SK-N-SH (cell line): ENCODE data around the gene HPCAL1.

Source experiments
- CHD2 ChIP-seq: fragments of 150-350 bp; IDR thresholded peaks from 2 replicates; pipeline ENCODE4 v1.6.1; 2018; ENCODE audit warnings: low read length; ENCODE audit not compliant: partially characterized antibody
- CTCF ChIP-seq: fragments of 200-600 bp; sonication (generic); IDR thresholded peaks from 2 replicates; pipeline ENCODE4 v1.6.1; 2017; ENCODE audit warnings: antibody characterized with exemption, mild to moderate bottlenecking, moderate library complexity
- ELF1 ChIP-seq: IDR thresholded peaks from 2 replicates; pipeline ENCODE4 v1.4.0; 2012
- EP300 ChIP-seq, 2 experiments: IDR thresholded peaks; 2 replicates each; pipeline versions ENCODE4 v1.4.0 to v1.6.1; 2012; ENCODE audit warnings: borderline replicate concordance in 1 of 2, low read depth in 1 of 2, low read length in 1 of 2
- EZH2phosphoT487 ChIP-seq: fragments of 200-600 bp; sonication (generic); IDR thresholded peaks from 2 replicates; pipeline ENCODE4 v1.6.1; 2017; ENCODE audit warnings: low read depth, mixed run types, mild to moderate bottlenecking, antibody characterized with exemption, moderate library complexity, borderline replicate concordance
- JUND ChIP-seq: IDR thresholded peaks from 2 replicates; pipeline ENCODE4 v1.4.0; 2012
- POLR2AphosphoS5 ChIP-seq: IDR thresholded peaks from 2 replicates; pipeline ENCODE4 v1.6.1; 2012; ENCODE audit warnings: low read depth, low read length
- SIN3A ChIP-seq: IDR thresholded peaks from 2 replicates; pipeline ENCODE4 v1.6.1; 2012; ENCODE audit warnings: low read depth, mild to moderate bottlenecking, low read length, moderate library complexity, borderline replicate concordance
- TEAD4 ChIP-seq: IDR thresholded peaks from 2 replicates; pipeline ENCODE4 v1.4.0; 2012; ENCODE audit warnings: mild to moderate bottlenecking, borderline replicate concordance; ENCODE audit not compliant: insufficient read depth
- USF1 ChIP-seq: IDR thresholded peaks from 2 replicates; pipeline ENCODE4 v1.4.0; 2012; ENCODE audit warnings: low read depth, borderline replicate concordance
- TF ChIP-seq, protein P1 (sequence below): IDR thresholded peaks from 2 replicates; pipeline ENCODE4 v1.4.0; 2012; ENCODE audit warnings: low read depth
- TF ChIP-seq, protein P2 (sequence below): IDR thresholded peaks from 2 replicates; pipeline ENCODE4 v1.6.1; 2012; ENCODE audit warnings: mild to moderate bottlenecking, low read depth, low read length, moderate library complexity

GRCh38 chr2:10368491-10369231 lies 66.0 kb downstream of the HPCAL1 start:
- no peak for TF ChIP-seq CHD2
- no peak for TF ChIP-seq JUND
- TF ChIP-seq CTCF: no peak
- TF ChIP-seq ELF1: no peak
- no peak for TF ChIP-seq EP300 (IDR thresholded peaks at IDR 0.05; ENCODE audit: borderline replicate concordance in 1 of 2, low read depth in 1 of 2, low read length in 1 of 2)
- TF ChIP-seq, protein P1, sequence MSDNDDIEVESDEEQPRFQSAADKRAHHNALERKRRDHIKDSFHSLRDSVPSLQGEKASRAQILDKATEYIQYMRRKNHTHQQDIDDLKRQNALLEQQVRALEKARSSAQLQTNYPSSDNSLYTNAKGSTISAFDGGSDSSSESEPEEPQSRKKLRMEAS: no peak
- TF ChIP-seq SIN3A: no peak
- TF ChIP-seq EZH2phosphoT487: no peak
- no peak for TF ChIP-seq TEAD4
- TF ChIP-seq POLR2AphosphoS5: no peak
- no peak for TF ChIP-seq USF1
- TF ChIP-seq, protein P2, sequence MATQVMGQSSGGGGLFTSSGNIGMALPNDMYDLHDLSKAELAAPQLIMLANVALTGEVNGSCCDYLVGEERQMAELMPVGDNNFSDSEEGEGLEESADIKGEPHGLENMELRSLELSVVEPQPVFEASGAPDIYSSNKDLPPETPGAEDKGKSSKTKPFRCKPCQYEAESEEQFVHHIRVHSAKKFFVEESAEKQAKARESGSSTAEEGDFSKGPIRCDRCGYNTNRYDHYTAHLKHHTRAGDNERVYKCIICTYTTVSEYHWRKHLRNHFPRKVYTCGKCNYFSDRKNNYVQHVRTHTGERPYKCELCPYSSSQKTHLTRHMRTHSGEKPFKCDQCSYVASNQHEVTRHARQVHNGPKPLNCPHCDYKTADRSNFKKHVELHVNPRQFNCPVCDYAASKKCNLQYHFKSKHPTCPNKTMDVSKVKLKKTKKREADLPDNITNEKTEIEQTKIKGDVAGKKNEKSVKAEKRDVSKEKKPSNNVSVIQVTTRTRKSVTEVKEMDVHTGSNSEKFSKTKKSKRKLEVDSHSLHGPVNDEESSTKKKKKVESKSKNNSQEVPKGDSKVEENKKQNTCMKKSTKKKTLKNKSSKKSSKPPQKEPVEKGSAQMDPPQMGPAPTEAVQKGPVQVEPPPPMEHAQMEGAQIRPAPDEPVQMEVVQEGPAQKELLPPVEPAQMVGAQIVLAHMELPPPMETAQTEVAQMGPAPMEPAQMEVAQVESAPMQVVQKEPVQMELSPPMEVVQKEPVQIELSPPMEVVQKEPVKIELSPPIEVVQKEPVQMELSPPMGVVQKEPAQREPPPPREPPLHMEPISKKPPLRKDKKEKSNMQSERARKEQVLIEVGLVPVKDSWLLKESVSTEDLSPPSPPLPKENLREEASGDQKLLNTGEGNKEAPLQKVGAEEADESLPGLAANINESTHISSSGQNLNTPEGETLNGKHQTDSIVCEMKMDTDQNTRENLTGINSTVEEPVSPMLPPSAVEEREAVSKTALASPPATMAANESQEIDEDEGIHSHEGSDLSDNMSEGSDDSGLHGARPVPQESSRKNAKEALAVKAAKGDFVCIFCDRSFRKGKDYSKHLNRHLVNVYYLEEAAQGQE: no peak
